Regular cardiac myocyte (primary cell): ENCODE results near the gene MMP24. TPM values are rescaled to one million over a fixed set of nuclear protein-coding genes. Genes with fewer than 3 reads are reported as not detected.

Source experiments
- total RNA-seq: library from RNA; depleted of rRNA; stranded (reverse); fragments of >200 nt; gene quantifications from 2 replicates; pipeline ENCODE4 v1.2.3, GENCODE V29; 2014

MMP24 gene
- total RNA-seq, result 0.38 and 0.56 TPM in 2 replicates

GRCh38 chr20:35226126-35226883, at the start of gene MMP24:
Gene MMP24 (plus strand): TSS chr20:35226690. CDS start chr20:35226739, 49 bp downstream.

GRCh38 chr20:35277531-35278395, 51.3 kb downstream of the MMP24 start, which contains the start of gene MMP24OS:
Gene MMP24OS (minus strand): TSS chr20:35278122. CDS start chr20:35277929, 193 bp downstream.

GRCh38 chr20:35284267-35284991, 57.9 kb downstream of the MMP24 start, which contains the start of gene EIF6:
Gene EIF6 (minus strand): TSS chr20:35284772. CDS start chr20:35284487, 285 bp downstream.

GRCh38 chr20:35291654-35292503, 65.4 kb downstream of the MMP24 start, which contains the start of gene FAM83C:
Gene FAM83C (minus strand): TSS chr20:35292425. CDS start chr20:35292304, 121 bp downstream.

Other genes starting within 250 kb of the MMP24 start
- gene TRPC4AP, start 133.9 kb upstream of the MMP24 start, total RNA-seq, result 82.3 and 120 TPM in 2 replicates
- 47.9 and 68.8 TPM in 2 replicates for gene EDEM2, start 79.4 kb upstream of the MMP24 start, total RNA-seq
- gene PROCR, start 54.6 kb upstream of the MMP24 start, total RNA-seq, result 85.3 and 244 TPM in 2 replicates
- 8.6 and 37.5 TPM in 2 replicates for gene MMP24OS, start 51.4 kb downstream of the MMP24 start, total RNA-seq
- 104 and 187 TPM in 2 replicates for gene EIF6, start 58.1 kb downstream of the MMP24 start, total RNA-seq
- under 0.01 TPM in 1 of 2 replicates, not detected in the other for gene FAM83C, start 65.7 kb downstream of the MMP24 start, total RNA-seq
- gene UQCC1, start 185.3 kb downstream of the MMP24 start, total RNA-seq, result 22.2 and 31.9 TPM in 2 replicates
- gene GDF5, start 211.5 kb downstream of the MMP24 start, total RNA-seq, result 1.9 and 24.2 TPM in 2 replicates
- 32.4 and 35.2 TPM in 2 replicates for gene CEP250, start 228.9 kb downstream of the MMP24 start, total RNA-seq